Stimulated activated CD8-positive, alpha-beta memory T cell treated with anti-CD3 and anti-CD28 coated beads, Interleukin-7, amount 100 ng/mL, for 4 hours (primary cell): ENCODE data around the gene SUSD4.

Experiments
- DNase-seq, 2 donors: peaks; one replicate each; pipeline ENCODE4 v3.0.0-alpha.2; 2020; ENCODE audit warnings: low read depth in 2 of 2

SUSD4 gene

GRCh38 chr1:223230161-223230881, 133.7 kb downstream of the SUSD4 start:
- no peak for DNase-seq

DNA sequence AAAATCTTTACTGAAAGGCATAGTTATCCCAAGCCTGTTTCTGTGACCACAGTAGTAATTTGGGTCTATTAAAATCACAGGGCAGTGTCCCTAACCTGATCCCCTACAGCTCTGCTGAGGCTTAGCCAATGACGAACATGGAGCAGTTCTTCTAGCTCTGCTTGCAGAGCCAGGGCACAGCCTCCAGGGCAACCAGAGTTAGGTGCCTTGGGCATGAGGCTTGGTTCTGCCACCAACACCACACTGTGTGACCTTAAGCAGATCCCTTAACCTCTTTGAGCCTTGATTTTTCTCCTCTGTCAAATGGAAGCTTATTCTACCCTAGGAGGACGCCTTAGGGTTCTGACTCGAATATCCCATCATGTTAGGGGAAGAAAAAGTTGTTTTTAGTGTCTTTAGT, 134.2 kb downstream of the SUSD4 start:
- no peak for DNase-seq

- DNase-seq: no peak
Observed at GRCh38 chr1:223228931-223229528, 134.9 kb downstream of the SUSD4 start.

- no peak for DNase-seq
Observed at GRCh38 chr1:223228201-223228600, 135.8 kb downstream of the SUSD4 start.

DNA sequence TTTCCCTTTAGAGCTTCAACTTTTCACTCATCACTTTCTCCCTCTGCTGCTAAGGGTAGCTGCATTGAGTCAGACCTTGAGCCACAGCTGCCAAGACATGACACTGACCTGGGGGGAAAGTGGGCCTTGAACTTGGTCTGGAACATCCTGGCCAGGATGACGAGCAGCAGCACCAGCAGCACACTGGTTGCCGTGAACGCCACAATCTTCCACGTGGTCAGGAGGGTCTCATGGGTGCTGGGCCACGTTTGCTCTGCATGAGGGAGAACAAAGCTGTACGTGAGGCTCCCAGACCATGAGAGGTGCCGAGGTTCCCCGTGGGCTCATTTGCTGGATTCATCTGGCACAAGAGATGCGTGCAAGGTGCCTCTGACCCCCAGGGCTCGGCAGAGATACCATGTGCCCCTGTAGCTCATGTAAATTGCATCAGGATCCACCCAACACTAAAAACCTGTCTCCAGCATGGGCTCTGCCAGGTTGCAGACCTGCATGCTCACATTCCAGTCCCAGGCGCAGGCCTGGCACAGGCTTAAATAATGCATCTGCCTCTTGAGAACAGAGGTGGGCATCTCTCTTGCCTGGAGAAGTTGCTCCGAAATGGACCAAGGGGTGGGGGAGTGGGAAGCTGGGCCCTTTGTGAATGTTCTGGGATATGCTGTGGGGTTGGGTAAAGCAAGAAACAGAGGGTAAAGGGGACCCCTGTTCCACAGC, 136.3 kb downstream of the SUSD4 start:
- no peak for DNase-seq

DNA sequence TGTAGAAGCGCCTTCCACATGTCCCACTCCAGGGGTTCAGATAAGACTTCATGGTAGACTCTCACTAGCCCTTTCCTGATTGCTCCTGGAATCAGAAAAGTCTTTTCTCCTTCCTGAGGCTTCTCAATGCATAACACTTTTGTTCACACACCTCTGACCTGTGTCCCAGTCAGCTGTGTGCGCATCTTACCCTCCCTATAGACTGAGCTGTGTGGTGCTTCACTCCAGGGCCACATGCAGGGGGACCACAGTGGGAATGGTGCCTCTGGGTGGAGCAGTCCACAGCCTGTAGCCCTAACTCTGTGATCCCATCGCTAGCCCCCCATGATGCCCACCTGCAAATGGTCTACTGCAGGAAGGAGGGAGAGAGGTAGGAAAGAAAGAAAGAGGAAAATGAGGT, 136.9 kb downstream of the SUSD4 start:
- no peak for DNase-seq

DNA sequence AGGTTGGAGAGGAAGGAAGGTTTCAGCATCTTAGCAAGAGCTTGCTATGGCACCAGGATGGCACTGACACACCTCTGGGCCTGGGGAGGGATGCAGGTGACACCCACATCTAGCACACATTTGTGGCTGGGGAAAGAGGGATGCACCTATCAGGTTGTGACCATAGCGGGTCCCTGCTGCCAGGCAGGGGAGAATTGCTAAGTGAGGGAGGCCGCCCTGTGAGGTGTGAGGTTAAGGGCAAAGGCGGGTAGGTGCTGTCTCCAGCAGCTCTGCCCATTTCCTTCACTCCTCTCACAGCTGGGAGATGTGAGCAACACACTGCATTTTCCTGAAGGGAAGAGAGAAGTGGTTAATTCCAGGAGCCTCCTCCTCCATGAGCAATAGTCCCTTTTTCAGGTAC, 137.7 kb downstream of the SUSD4 start:
- no peak for DNase-seq

- no peak for DNase-seq
Observed at GRCh38 chr1:223225481-223225880, 138.5 kb downstream of the SUSD4 start.

DNA sequence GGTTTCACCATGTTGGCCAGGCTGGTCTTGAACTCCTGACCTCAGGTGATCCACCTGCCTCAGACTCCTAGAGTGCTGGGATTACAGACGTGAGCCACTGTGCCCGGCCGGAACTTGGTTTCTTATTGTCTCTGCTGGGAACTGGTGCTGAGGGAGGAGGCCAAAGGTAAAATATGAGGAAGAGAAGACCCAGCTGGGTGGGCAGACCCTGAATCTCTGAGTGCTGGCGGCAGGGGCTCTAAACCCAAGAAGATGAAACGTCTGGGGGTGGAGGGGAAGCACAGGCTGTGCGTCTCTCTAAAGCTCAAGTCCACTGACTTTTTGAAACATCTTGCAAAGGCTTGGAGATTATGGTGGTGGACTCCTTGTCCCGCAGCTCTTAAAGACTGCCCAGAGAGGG, 138.9 kb downstream of the SUSD4 start:
- no peak for DNase-seq

DNA sequence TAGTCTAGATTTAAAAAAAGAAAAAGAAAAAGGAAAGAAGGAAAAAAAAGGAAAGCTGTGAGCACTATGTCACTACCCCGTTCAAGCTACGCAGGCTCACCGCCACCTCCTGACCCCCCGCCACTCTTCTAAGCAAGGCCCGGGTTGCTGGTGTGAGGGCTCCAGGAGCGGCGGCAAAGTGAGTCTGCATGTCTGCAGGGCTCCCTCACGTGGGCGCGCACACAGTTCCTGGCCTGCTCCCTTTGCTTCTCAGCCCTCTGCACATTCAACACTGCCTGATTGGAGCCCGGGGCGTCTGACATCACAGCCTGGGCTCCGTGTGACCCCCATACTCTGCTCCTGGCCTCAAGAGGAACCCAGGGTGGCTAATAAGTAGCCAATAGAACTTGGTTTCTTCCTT, 139.5 kb downstream of the SUSD4 start:
- DNase-seq: no peak

GRCh38 chr1:223223091-223223995, 140.6 kb downstream of the SUSD4 start:
- DNase-seq: no peak

DNA sequence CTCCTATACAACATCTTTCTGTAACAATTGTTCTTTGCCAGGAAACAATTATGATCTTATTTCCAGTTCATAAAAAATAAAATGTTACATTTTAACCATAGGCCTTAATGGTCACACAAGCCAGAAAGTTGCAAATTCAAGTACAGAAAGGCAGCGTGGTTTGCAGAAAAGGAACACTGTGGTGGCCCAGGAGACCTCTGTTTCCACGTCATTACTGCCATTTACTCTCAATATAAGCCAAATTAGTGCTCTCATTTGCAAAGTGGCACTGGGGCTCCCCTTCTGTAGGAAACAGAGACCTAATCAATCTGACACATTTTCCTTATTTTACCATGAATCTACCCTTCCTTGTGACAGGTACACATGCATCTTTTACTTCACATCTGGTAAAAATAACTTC, 141.6 kb downstream of the SUSD4 start:
- no peak for DNase-seq

- DNase-seq: no peak
Observed at GRCh38 chr1:223221686-223222085, 142.3 kb downstream of the SUSD4 start.

- no peak for DNase-seq
Observed at GRCh38 chr1:223219846-223220610, 143.9 kb downstream of the SUSD4 start.

GRCh38 chr1:223219318-223219635, 144.7 kb downstream of the SUSD4 start:
- no peak for DNase-seq

DNA sequence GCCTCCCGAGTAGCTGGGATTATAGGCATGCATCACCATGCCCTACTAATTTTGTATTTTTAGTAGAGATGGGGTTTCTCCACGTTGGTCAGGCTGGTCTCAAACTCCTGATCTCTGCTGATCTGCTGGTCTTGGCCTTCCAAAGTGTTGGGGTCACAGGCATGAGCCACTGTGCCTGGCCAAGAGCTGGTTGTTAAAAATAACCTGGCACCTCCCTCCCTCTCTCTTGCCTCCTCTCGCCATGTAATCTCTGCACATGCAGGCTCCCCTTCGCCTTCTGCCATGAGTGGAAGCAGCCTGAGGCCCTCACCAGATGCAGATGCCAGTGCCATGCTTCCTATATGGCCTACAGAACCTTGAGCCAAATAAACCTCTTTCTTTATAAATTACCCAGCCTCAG, 146.2 kb downstream of the SUSD4 start:
- DNase-seq: no peak

DNA sequence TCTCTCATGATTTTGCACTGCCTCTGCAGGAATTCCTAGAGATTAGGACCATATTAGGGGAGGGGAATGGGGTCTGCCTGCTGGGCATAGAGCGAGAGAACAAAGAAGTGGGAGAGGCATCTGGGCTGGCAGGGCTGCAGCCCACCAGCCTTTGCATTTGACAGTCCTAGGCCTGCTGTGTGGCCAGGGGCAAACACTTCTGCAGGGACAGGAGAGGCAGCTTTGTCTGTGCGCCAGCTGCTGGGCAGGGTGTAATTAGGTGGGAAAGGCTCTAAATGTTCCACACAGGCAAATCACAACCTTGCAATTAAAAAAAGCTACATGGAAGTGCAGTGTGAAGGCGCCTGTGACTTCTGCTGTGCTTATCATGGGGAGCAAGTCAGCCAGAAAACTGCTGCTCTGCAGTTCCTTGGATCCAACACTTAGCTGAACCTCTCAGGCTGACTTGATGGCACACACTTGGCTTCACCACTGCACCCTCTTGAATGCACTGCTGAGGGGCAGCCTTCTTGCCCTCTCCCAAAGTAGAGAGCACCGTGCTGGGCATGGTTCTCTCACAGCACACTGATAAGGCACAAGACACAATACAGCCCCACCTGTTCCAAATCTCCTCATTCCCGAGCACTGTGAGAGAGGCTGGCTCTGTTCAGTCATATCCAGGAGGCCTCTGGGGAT, 147.3 kb downstream of the SUSD4 start:
- no peak for DNase-seq

GRCh38 chr1:223216074-223216473, 147.9 kb downstream of the SUSD4 start:
- no peak for DNase-seq

DNA sequence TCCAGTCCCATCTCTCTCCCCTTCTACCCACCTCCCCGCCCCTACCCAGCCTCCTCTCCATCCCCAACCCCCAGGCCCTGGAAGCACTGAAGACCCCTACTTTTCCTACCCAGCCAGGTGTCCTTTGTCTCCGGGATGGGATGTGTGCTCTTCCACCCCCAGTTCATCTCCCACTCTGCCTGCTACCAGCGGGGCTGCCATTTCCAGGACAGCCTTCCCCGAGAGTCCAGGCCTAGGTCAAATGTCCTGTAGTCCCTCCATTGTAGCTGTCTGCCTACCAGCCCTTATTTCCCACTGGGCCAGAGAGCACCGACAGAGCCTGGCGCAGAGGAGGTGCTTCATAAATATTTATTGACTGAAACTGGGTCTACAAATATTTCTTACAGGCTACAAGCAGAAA, 148.9 kb downstream of the SUSD4 start:
- DNase-seq: no peak

- no peak for DNase-seq
Observed at GRCh38 chr1:223214261-223214807, 149.6 kb downstream of the SUSD4 start.

DNA sequence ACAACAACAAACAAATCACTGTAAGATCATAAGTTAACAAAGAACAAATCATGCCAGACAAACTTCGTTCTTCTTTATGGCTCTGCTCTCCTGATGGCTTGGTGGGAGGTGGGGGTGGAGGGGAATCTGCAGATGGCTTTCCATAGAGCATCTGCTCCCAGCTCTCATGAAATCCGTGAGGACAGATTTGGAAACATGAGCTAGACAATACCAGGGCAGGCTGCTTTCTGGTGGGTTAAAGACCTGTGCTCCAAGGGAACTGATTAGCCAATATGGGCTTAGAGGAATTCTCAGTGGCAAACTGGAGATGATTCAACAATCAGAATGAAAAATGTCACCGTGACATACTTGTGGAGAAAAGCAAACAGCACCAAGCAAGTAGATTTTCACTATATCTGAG, 151.5 kb downstream of the SUSD4 start:
- DNase-seq: no peak
